B cell (primary cell): ENCODE data around the gene STK38L.

Experiments used
- EZH2 ChIP-seq: IDR thresholded peaks from 2 replicates; pipeline ENCODE4 v1.6.1; 2012; ENCODE audit warnings: borderline replicate concordance, low read depth, mild to moderate bottlenecking, moderate library complexity, low read length; ENCODE audit not compliant: insufficient read depth, poor library complexity, severe bottlenecking
- TF ChIP-seq, protein P1 (sequence below): fragments of 200-600 bp; IDR thresholded peaks from one replicate; pipeline ENCODE4 v1.8.0; 2022; ENCODE audit warnings: antibody characterized with exemption, mild to moderate bottlenecking

DNA sequence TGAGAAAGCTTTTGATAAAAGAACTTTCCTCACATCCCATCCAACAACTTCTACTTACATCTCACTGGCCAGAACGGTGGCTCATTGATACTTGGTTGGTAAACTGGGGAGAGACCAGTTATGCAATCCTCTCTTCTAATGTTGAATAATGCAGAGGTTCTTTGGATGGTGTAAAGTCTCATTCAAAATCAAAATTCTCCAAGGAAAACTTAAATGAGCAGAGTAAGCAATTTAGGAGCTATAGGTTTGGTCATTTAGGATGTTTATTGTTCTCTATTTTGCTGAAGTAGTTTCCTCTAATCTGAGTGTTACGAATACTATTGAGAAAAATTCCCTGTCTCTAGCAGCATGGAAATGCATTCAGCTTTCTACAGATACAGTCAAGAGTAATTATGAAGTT, 26.5 kb upstream of the STK38L start:
- TF ChIP-seq, protein P1, sequence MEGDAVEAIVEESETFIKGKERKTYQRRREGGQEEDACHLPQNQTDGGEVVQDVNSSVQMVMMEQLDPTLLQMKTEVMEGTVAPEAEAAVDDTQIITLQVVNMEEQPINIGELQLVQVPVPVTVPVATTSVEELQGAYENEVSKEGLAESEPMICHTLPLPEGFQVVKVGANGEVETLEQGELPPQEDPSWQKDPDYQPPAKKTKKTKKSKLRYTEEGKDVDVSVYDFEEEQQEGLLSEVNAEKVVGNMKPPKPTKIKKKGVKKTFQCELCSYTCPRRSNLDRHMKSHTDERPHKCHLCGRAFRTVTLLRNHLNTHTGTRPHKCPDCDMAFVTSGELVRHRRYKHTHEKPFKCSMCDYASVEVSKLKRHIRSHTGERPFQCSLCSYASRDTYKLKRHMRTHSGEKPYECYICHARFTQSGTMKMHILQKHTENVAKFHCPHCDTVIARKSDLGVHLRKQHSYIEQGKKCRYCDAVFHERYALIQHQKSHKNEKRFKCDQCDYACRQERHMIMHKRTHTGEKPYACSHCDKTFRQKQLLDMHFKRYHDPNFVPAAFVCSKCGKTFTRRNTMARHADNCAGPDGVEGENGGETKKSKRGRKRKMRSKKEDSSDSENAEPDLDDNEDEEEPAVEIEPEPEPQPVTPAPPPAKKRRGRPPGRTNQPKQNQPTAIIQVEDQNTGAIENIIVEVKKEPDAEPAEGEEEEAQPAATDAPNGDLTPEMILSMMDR: no peak
- TF ChIP-seq EZH2: no peak
